ENCODE results near the gene KCNJ16. TPM values are rescaled to one million over a fixed set of nuclear protein-coding genes. Genes with fewer than 3 reads are reported as not detected.

KCNJ16 gene
- total RNA-seq, 1 experiment from 2014 or later: 9.3 TPM

- no peak for TF ChIP-seq CTCF (IDR thresholded peaks at IDR 0.05; ENCODE audit: insufficient read depth in 1 of 2, low read depth in 1 of 2, low read length in 1 of 2, severe bottlenecking in 1 of 2, unreplicated experiment in 1 of 2)
- POLR2A ChIA-PET: no interaction called here
- peaks cover 10% of the 10 kb centered on the region for H3K9me3 Mint-ChIP-seq (ENCODE audit: unreplicated experiment)
These were observed 45.4 kb downstream of the KCNJ16 start for GRCh38 chr17:70120425-70120824.

GRCh38 chr17:70121126-70121525 is 46.1 kb downstream of the KCNJ16 start:
- Histone ChIP-seq H3K4me3 (ENCODE audit: low read depth, low read length) (no peak overlapping the region), H3K27me3 (replicated peaks; ENCODE audit: control insufficient read depth, insufficient read depth, low read length) (no peaks in the 10 kb centered on the region), H3K9me3 (peaks cover 5% of the 10 kb centered on the region; the same call in 1 of the 2 replicates), H3K4me1 (peaks cover 30% of the 10 kb centered on the region), H3K36me3 (ENCODE audit: control insufficient read depth, insufficient read depth, low read length) (no peaks in the 10 kb centered on the region)
- intact Hi-C loops (cut with micrococcal nuclease; ENCODE audit: unreplicated experiment): no loop called here
- no peaks in the 10 kb centered on the region for H3K27me3 Mint-ChIP-seq (ENCODE audit: insufficient read depth, unreplicated experiment)
- peaks cover 10% of the 10 kb centered on the region for H3K9me3 Mint-ChIP-seq (ENCODE audit: unreplicated experiment)
- peaks cover 31% of the 10 kb centered on the region for H3K4me1 Mint-ChIP-seq (ENCODE audit: low read depth, unreplicated experiment)
- peaks cover 10% of the 10 kb centered on the region for H3K36me3 Mint-ChIP-seq (ENCODE audit: insufficient read depth, unreplicated experiment)
- H3K4me3 Mint-ChIP-seq (ENCODE audit: unreplicated experiment): no peak overlapping the region
- CTCF ChIA-PET: no interaction called here
- TF ChIP-seq CTCF (IDR thresholded peaks at IDR 0.05; ENCODE audit: insufficient read depth in 1 of 2, low read depth in 1 of 2, low read length in 1 of 2, severe bottlenecking in 1 of 2, unreplicated experiment in 1 of 2): no peak
- BruUV-seq (replicated peaks): no TSS peak
- POLR2A ChIA-PET: no interaction called here
- no peak overlapping the region for H3K27ac Mint-ChIP-seq (ENCODE audit: unreplicated experiment)
- no peak for DNase-seq

More at GRCh38 chr17:70120425-70120824, 45.4 kb downstream of the KCNJ16 start:
- no peaks in the 10 kb centered on the region for H3K27me3 Mint-ChIP-seq (ENCODE audit: insufficient read depth, unreplicated experiment)
- H3K4me1 Mint-ChIP-seq (ENCODE audit: low read depth, unreplicated experiment): peaks cover 29% of the 10 kb centered on the region
- Histone ChIP-seq H3K9me3 (peaks cover 5% of the 10 kb centered on the region; the same call in 1 of the 2 replicates), H3K4me3 (ENCODE audit: low read depth, low read length) (no peak overlapping the region), H3K4me1 (peaks cover 27% of the 10 kb centered on the region), H3K27me3 (replicated peaks; ENCODE audit: control insufficient read depth, insufficient read depth, low read length) (no peaks in the 10 kb centered on the region), H3K36me3 (ENCODE audit: control insufficient read depth, insufficient read depth, low read length) (no peaks in the 10 kb centered on the region)
- H3K4me3 Mint-ChIP-seq (ENCODE audit: unreplicated experiment): no peak overlapping the region
- no peak overlapping the region for H3K27ac Mint-ChIP-seq (ENCODE audit: unreplicated experiment)
- DNase-seq: no peak
- no TSS peak for BruUV-seq (replicated peaks)
- peaks cover 10% of the 10 kb centered on the region for H3K36me3 Mint-ChIP-seq (ENCODE audit: insufficient read depth, unreplicated experiment)
- CTCF ChIA-PET: no interaction called here
- intact Hi-C loops (cut with micrococcal nuclease; ENCODE audit: unreplicated experiment): no loop called here

- peaks cover 10% of the 10 kb centered on the region for H3K9me3 Mint-ChIP-seq (ENCODE audit: unreplicated experiment)
- ChIA-PET CTCF (no interaction called here), POLR2A (no interaction called here)
- H3K36me3 Mint-ChIP-seq (ENCODE audit: insufficient read depth, unreplicated experiment): no peaks in the 10 kb centered on the region
- no peak overlapping the region for H3K27ac Mint-ChIP-seq (ENCODE audit: unreplicated experiment)
- no peaks in the 10 kb centered on the region for H3K36me3 ChIP-seq (ENCODE audit: control insufficient read depth, insufficient read depth, low read length)
- H3K27me3 Mint-ChIP-seq (ENCODE audit: insufficient read depth, unreplicated experiment): no peaks in the 10 kb centered on the region
- peaks cover 43% of the 10 kb centered on the region for H3K4me1 Mint-ChIP-seq (ENCODE audit: low read depth, unreplicated experiment)
- H3K9me3 ChIP-seq: no peaks in the 10 kb centered on the region
- H3K4me3 Mint-ChIP-seq (ENCODE audit: unreplicated experiment): no peak overlapping the region
- no peaks in the 10 kb centered on the region for H3K27me3 ChIP-seq (replicated peaks; ENCODE audit: control insufficient read depth, insufficient read depth, low read length)
- no peak for TF ChIP-seq CTCF (IDR thresholded peaks at IDR 0.05; ENCODE audit: insufficient read depth in 1 of 2, low read depth in 1 of 2, low read length in 1 of 2, severe bottlenecking in 1 of 2, unreplicated experiment in 1 of 2)
- no peak for DNase-seq
- intact Hi-C loops (cut with micrococcal nuclease; ENCODE audit: unreplicated experiment): no loop called here
- H3K4me3 ChIP-seq (ENCODE audit: low read depth, low read length): no peak overlapping the region
- BruUV-seq (replicated peaks): no TSS peak
- H3K4me1 ChIP-seq: peaks cover 28% of the 10 kb centered on the region
These were observed 48.2 kb downstream of the KCNJ16 start for GRCh38 chr17:70123193-70123592.
